NCI-H460 (cell line): ENCODE results near the gene PPM1H. TPM values are rescaled to one million over a fixed set of nuclear protein-coding genes. Genes with fewer than 3 reads are reported as not detected.

Experiments
- DNase-seq: peaks from one replicate; pipeline ENCODE4 v3.0.0-alpha.2; 2016; ENCODE audit warnings: low read depth; ENCODE audit errors: extremely low read depth
- total RNA-seq: library from RNA; depleted of rRNA; stranded (reverse); fragments of >200 nt; shearing (Covaris generic); gene quantifications from 2 replicates; pipeline ENCODE4 v1.2.3, GENCODE V29; 2014

Gene PPM1H
- total RNA-seq, 1 experiment from 2014 or later, result 5.2 TPM

DNA sequence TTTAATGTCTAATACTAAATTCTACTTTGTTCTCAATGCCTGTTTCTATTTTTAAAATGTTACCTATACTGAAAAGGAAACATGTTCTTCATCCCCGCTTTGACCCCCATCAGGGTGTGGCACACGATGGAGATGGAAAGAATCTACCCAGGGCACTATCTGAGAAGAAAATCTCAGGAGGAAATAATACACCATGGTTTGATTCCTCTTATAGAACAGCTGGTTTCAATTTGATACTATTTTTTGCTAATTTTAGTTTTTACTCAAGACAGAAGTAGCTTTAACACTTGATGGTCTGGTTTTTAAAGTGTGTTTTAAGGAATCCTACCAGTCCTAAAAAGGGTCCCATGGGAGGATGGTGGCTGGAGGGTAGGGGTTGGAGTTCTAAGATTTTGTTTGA lies 56.7 kb downstream of the PPM1H start:
- DNase-seq, result no peak

DNA sequence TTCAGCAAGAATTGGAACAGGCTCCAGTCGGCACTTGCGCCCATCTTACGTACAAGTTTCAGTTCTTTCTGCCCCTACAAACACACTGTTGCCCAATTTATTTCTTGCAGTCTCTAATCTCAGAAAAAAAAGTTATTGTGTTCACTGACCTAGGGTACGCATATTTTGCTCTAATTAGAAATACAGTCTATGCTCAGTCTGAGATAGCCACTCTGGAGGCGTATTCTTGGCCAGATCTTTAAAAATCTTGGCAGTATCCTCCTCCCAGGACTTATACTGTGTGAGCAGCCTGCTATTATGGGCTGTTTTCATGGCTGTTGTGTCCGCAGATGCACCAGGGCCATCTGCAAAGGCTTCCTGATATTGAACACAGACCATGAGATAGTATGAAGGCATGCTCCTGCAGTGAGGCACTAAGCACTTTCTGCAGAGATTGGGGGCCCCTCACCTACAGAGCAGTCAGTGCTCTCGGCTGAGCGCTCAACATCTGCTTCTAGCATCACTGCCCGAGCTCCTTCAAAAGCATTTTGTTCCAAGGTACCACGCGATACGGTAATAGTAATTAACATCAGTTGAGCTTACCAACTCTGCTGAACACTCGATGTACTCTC lies 57.9 kb downstream of the PPM1H start:
- DNase-seq, result no peak

DNA sequence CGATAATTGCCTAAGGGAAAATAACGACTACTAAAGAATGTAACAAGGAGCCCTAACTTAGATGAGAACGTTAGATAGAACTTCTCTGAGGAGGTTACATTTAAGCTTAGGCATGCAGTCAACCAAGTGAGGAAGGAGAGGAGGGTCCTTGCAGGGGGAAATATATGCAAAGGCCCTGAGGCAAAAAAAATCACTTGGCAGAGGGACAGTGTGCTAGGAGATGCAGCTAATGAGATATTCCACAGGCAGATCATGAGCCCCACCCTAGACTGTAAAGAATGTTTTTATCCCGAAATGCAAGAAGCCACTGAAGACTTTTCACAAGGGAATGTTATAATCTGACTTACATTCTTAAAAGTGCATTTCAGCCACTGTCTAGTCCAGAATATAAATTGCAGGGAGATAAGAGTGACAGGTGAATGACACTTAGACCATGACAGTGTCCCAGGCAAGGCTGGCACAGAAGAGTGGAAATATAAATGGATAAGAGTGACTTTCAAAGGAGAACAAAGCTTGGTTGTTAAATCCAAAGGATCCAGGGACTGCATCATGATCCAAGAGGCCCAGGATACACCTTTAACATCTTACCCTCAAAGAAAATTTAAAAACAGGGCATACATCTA lies 61.0 kb downstream of the PPM1H start:
- DNase-seq, result no peak

DNA sequence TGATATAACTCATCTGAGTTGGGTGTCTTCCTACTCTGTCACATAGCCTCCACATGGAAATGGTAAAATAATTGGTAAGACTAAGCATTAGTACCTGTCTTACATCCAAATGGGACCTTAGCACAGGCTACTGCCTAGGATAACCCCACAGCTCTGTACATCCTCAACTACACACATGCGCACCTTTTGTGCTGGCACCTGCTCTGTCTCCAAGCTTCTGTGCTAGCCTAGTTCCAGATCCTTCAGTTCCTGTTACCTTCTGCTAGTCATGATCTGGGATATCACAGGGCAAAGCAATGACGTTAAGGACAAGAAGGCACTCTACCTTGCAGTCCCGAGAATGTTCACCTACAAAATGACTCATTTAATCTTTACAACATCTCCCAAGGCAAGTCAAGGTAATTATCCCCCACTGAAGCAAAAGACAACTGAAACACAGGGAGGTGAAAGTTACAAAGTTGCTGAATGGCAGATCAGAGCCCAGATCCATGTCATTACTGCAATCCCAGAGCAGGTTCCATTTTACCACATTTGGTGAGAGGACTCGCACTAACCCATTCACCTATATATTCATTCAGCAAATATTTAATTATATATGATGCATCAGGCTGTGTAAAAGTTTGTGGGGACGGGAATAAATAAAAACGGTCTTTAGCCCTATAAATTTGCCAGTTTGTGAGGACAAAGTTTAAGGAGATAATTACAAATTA lies 61.7 kb downstream of the PPM1H start:
- no peak for DNase-seq

DNA sequence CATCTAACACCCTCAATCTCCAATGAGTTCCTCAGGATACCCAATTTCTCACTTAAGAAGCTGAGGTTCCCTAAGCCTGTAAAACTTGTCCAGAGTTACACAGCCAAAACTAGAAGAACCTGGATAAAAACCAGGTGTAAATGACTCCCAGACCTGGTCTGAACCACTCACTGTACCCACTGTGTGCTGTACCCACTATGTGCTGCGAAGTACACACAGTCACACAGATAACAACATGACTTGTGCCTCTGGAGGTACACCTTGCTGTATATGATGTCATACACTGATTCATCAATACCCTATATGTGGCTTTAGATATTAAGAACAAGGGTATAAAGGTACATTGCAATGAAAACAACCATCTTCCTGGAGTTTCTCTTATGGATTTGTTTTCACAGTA lies 66.1 kb downstream of the PPM1H start:
- DNase-seq, result no peak

DNA sequence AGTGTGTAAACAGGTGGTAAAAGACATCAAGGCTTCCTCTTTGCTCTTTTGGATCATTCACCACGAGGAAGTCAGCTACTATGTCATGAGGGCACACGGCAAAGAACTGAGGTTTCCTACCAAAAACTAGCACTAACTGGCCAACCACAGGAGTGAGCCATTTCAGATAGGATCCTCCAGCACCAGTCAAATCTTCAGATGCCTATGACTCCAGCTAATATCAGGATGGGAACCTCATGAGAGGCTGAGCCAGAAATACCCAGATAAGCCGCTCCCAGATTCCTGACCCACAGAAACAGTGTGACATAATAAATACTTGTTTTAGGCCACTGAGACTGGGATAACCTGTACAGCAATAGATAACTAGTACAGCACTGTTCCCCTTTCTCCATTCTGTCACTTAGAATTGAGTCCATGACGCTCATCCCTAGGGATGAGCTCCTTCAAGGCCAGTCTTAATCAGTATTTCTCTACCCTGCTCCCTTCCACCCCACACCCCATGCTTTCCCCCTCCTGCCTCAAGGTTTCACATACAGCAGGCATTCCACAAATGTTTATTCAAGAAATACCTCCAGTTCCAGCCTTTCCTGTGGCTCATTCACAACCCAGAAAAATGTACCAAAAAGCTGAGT lies 68.4 kb downstream of the PPM1H start:
- DNase-seq, result peak; percentile 11

DNA sequence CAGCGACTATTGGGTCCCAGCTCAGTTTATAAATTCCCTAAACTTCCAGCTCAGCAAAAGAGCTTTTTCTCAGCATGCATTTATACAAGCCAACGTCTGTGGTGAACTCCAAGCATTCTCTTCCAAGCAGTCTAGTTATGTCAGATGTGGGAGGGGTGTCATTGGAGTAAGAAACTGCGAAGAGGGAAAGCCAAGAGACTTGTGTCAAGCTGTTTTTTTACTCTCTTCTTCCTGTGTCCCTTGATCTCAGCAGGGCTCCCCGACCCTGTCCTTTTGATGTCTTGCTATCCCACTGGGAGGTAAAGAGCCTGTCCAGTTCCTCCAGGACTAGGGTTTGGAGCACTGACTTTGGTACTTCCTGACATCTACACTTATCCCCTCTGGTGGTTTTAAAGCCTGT lies 69.0 kb downstream of the PPM1H start:
- no peak for DNase-seq

DNA sequence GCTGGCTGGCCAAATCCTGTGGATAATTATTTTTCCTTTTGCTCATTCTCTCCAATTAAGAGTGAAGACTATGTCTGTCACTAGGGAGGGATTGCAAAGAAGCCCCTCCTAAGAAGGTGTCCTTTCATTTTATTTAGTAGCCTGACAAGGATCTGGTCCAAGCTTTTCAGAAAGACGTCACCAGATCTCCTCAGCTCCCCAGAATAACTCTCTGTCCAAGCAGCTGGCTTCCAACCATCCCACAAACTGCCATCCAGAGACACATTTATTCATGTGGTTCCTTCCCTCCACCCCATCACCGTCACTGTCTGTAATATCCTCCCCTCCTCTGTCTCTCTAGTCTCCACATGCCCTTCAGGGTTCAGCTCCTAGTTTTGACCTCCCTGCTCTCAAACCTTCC lies 69.9 kb downstream of the PPM1H start:
- DNase-seq, result no peak

DNA sequence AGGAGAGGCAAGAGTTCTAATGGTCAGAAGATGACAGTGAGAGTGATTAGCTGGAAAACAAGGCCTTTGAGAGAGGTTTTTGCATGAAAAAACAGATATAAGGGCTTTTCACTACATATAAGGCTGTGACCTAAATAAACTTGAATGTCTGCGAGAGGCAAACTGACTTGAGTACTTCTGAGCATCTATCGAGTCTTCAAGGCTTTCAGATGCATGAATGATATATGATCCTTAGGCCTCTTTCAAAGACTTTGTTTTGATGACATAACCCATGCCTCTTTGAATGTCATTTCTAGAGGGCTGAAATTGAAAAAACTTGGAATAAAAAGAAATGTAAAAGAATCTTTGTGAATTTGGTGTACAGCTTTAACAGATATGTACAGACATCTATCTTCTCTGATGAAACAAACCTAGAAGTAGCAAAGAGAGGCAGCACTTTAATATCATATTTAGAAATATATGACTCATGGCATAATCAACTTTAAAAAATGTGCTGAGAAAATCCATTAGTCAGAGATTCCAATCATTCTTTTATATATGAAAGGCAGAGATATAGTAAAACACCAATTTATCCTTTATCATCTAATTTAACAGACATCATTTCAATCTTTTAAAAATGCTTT lies 72.6 kb downstream of the PPM1H start:
- peak; percentile 23 for DNase-seq

DNA sequence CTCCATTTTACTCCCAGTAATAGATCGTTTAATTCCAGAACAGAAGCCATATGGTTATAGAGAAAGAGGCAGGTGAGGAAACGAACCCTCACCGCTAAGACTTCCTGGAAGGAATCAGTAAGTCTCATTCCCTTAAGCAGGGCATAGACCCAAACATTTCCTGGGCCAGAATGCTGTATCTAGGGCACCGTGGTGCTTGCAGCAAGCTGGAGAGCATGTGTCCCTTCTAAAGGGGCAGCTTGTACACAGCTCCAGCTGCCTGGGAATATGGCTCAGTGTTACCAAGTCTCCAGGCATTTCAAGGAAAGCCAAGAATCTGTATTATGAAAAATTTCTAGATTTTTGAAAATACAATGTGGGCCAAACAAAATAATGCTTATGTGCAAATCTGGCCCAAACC lies 73.4 kb downstream of the PPM1H start:
- DNase-seq, result no peak

DNA sequence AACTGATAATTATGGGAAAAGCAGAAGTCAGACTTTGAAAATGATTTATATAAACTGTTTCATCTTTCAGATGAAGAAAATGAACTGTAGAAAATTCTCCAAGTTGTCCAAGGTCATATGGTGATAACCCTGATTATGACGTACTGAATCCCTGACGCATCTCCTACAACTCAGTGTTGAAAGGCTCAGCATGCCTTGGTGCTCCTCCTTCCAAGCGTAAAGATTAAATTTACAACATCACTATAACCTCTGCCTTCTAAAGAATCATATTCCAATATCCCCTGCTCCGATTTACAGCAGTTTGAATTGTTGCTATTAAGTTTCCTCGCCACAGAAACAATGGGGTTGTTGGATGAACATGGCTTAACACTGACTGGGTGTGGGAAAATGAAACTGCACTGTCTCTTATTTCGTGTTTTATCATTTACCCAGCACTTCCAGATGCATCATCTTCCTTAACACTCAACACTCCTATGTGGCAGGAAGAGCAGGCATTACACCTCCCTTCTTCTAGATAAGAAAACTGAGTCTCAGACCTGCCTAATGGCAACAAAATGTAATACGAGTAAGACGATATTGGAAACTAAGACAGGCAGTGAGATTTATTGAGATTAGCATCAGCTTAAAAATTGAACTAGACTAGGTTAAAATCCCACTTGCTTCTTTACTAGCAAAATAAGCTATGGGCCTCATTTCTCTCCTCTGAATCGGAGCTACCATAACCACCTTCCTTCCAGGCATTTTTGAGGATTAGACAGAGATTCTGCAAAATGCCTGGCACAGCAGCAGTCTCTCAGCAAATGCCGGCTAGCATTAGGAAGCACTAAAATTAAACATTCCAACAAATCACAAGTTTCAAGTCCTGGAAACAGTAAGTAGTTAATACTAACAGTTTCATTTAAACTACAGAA lies 74.2 kb downstream of the PPM1H start:
- DNase-seq, result no peak

DNA sequence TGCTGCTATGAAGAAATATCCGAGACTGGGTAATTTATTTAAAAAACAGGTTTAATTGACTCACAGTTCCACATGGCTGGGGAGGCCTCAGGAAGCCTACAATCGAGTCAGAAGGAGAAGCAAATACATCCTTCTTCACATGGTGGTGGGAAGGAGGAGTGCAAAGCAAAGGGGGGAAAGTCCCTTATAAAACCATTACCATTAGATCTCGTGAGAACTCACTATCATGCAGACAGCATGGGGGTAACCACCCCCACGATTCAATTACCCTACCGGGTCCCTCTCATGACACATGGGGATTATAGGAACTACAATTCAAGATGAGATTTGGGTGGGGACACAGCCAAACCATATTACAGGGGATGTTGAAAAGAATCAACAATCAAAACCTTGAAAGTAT lies 74.9 kb downstream of the PPM1H start:
- DNase-seq, result no peak

DNA sequence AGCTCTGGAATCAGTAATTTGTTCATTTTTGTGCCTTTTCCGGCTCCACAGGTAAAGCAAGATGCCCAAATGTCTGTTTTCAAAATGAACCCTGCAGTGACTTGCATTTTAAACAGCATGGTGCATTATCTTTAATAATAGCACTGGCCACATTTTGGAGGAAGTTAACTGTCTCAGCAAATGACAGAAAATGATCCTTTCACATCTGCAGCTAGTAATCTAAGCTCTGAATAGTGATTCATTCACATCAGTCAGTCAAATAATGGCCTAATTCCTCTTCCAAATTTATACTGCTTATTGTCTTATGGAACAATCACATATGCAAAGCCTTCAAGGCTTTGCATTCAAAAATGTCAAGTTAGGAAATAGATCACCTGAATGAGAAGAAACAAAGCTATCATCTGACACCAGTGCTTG lies 75.6 kb downstream of the PPM1H start:
- no peak for DNase-seq

DNA sequence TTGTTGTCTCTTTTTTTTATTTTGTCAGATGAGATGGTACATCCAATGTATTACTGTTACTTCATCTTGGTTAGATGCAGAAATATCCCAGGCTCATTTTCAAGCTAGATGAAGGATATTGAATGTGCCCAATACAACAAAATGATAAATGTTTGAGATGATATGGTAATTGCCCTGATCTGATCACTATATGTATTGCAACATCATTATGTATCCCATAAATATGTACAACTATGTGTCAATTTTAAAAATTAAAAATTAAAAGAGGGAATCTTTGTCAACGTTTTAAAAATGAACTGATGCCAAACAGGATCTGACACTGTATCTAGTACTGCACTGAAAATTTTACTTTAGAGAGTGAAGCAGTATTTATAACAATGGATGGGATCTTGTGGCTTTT lies 78.5 kb downstream of the PPM1H start:
- no peak for DNase-seq

DNA sequence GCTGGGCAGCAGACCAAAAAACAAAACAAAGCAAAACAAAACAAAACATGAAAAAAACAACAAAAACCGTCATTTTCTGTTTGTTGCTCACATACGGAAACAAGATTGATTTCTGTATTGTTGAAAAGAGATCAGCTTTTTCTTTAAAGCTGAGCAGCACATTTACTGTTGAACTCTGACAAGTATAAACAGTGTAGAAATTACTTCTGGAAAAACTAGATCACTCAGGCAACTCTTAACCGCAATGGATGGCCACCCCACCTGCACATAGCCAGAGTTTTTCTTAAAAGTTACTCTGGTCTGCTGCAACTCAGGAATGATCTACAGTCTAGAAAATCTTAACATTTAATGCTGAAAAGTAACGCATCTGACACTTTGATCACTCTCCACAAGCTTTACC lies 80.9 kb downstream of the PPM1H start:
- DNase-seq, result no peak

DNA sequence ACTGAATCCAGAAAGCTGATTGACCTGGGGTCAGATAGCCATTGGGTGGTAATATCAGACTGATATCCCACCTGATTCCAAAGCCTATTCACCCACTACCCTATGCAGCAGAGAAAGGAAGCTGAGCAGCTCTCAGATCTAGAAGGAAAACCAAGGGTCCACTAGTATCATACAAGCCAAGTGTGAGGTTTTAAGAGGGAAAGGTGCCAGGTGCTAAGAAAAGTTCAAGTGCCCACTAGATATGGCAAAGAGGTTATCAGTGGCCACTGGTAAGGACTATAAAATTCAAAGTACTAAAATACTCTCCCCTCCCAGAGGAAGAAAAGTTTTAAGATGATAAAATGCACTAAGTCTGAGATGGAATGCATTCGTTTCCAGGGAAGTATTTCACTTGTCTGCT lies 85.6 kb downstream of the PPM1H start:
- no peak for DNase-seq

DNA sequence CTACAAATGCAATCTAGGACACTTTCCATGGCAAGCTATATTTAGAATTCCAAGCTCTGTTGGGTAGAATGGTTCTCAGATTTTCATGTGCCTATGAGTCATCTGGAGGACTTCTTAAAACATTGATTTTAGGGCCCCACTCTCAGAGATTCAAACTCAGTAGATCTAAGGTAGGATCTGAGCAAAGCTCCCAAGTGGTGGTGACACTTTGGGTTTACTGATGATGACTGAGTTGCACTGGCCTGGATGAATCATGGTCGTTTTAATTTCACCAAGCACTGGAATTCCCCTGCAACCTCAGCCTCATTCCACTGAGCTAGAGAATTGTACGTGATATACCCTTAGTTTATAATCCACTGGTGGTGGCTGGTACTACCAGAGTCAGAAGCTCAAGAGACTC lies 86.5 kb downstream of the PPM1H start:
- DNase-seq, result no peak

DNA sequence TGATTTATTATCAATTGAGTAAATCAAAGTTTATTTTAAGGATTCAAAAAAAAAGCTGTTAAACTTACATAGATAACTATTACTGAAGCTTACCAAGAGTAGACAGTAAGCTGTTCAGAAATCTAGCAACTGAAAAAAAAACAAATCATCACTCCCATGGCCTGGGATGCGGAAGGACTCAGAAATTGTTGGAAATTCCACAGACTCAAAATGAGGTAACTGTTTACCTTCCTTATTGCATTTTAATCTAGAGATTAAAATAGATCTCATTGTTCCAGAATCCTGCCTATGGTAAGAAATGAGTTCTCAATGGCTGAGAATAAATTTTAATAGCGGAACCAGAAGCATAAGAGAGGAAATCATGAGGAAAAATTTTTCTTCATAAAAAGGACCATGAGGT lies 87.2 kb downstream of the PPM1H start:
- DNase-seq, result no peak

DNA sequence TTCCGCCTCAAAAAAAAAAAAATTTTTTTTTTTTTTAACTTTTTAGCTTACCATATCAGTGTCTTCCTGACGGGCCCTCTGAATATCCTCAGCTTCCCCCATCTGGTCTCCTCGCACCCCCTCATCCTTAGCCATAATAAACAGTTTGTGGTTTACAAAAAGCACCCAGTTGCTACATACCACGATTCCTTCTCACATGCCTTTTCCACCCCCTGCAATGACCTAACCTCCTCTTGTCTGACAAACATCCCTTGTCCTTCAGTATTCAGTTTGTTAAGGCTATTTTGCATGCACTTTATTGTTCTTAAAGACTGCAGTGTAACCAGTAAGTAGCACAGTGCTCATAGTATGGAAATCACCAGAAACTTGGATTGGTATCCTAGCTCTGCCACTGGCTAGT lies 88.5 kb downstream of the PPM1H start:
- DNase-seq, result no peak

DNA sequence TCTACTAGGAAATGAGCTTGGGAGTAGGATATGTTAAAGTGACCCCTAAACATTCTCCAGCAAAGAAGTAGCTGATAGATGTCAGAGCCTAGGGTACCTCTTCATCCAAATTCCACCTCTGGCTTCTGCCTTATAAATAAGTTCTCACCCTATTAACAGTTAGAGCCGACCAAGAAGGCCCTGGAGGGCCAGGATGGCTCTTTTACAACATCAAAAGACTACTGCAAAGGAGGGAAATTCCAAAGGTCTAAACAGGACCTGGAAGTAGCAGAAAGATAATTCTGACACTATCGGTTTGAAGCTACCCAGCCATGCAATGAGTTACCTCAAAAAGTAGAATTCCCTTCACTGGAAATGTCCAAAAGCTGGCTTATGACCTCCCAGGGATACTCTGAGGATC lies 90.0 kb downstream of the PPM1H start:
- DNase-seq, result no peak
